ENCODE data around the gene PHGDH. TPM values are rescaled to one million over a fixed set of nuclear protein-coding genes. Genes with fewer than 3 reads are reported as not detected.
A peak's percentile ranks its signal among the peaks of the same experiment; 100 is the strongest.

The PHGDH gene
- total RNA-seq, 1 donor from 2014 or later: 371 TPM

DNA sequence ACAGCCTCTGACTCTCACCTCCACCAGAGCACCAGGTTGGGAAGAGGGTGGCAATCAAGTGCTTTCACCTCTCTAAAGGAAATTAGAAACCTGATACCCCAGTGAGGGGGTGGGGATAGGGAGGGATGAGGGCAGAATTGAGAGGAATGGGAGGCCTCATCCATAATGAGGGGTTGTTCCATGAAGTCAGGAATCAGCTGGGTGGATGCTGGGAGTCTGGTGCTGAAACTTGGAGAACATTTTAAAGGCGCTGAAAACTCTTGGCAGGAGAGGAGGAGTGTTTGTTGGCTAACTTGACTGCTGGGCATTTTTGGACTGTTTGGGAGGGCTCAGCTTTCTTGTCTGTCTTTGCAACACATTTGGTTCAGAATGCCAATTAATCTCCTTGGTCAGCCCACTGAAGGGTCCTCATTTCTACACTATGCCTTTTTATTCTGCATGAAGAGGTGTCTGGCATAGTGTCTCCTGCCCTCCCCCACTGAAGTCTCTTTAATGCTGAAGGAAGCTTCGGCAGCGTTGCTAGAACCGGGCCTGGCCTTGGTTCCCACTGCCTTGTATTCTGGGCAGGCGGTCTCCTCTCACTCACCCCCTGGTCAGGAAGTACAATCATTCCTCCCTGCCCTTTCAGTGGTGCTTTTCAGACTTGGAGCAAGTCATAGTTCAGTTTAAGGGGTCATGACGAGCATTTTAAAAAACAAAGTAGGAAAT, 2.2 kb downstream of the PHGDH start:
- no peak overlapping the region for H3K27ac ChIP-seq (ENCODE audit: low read depth, low read length)
- DNase-seq (ENCODE audit: low read depth) (peak; percentile 22), FAIRE-seq (no peak)

DNA sequence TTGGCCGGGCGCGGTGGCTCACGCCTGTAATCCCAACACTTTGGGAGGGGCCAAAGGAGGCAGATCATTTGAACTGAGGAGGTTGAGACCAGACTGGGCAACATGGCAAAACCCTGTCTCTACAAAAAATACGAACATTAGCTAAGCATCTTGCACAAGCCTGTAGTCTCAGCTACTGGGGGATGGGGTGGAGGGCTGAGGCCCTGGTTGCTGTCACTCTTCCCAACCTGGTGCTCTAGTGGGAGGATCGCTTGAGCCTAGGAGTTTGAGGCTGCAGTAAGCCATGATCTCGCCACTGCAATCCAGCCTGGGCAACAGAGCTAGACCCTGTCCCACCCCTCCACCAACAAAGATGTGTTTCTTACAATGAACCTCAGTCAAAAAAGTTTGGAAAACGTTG, 2.8 kb downstream of the PHGDH start:
- Histone ChIP-seq H3K4me3 (ENCODE audit: insufficient read depth, low read depth, low read length) (no peak overlapping the region), H3K9ac (ENCODE audit: low read length) (no peak overlapping the region)

More for the DNA sequence above, 2.2 kb downstream of the PHGDH start:
- H3K27ac Mint-ChIP-seq (ENCODE audit: unreplicated experiment): peak overlapping the region; percentile 98
- H3K9me3 Mint-ChIP-seq (ENCODE audit: unreplicated experiment): no peaks in the 10 kb centered on the region
- Histone ChIP-seq H3K36me3 (ENCODE audit: insufficient read depth, low read length) (no peaks in the 10 kb centered on the region), H3K4me2 (ENCODE audit: low read length) (peak overlapping the region; percentile 99), H3K4me1 (ENCODE audit: insufficient read depth, low read length) (peaks cover 12% of the 10 kb centered on the region), H4K20me1 (ENCODE audit: insufficient read depth, low read length) (peaks cover 12% of the 10 kb centered on the region), H3K4me3 (ENCODE audit: insufficient read depth, low read depth, low read length) (peak overlapping the region; percentile 58), H3K79me2 (ENCODE audit: insufficient read depth, low read length) (peaks cover 22% of the 10 kb centered on the region), H3K9me3 (ENCODE audit: insufficient read depth, low read depth, low read length) (no peaks in the 10 kb centered on the region), H2AFZ (ENCODE audit: low read depth, low read length) (no peak overlapping the region), H3K9ac (ENCODE audit: low read length) (no peak overlapping the region), H3K27me3 (ENCODE audit: insufficient read depth, low read length) (peaks cover 6% of the 10 kb centered on the region)
- TF ChIP-seq EZH2 (IDR thresholded peaks at IDR 0.05; ENCODE audit: insufficient read depth, low read length): no peak
- TF ChIP-seq, protein P1, sequence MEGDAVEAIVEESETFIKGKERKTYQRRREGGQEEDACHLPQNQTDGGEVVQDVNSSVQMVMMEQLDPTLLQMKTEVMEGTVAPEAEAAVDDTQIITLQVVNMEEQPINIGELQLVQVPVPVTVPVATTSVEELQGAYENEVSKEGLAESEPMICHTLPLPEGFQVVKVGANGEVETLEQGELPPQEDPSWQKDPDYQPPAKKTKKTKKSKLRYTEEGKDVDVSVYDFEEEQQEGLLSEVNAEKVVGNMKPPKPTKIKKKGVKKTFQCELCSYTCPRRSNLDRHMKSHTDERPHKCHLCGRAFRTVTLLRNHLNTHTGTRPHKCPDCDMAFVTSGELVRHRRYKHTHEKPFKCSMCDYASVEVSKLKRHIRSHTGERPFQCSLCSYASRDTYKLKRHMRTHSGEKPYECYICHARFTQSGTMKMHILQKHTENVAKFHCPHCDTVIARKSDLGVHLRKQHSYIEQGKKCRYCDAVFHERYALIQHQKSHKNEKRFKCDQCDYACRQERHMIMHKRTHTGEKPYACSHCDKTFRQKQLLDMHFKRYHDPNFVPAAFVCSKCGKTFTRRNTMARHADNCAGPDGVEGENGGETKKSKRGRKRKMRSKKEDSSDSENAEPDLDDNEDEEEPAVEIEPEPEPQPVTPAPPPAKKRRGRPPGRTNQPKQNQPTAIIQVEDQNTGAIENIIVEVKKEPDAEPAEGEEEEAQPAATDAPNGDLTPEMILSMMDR (IDR thresholded peaks at IDR 0.05; ENCODE audit: insufficient read depth, low read depth, low read length): no peak
- H3K4me1 Mint-ChIP-seq (ENCODE audit: low read depth, unreplicated experiment): peaks cover 32% of the 10 kb centered on the region
- peak overlapping the region; percentile 89 for H3K4me3 Mint-ChIP-seq (ENCODE audit: unreplicated experiment)
- peaks cover 3% of the 10 kb centered on the region for H3K36me3 Mint-ChIP-seq (ENCODE audit: low read depth, unreplicated experiment)
- H3K27me3 Mint-ChIP-seq (ENCODE audit: low read depth, unreplicated experiment): peaks cover 7% of the 10 kb centered on the region

More for the DNA sequence above, 2.8 kb downstream of the PHGDH start:
- FAIRE-seq: no peak
- peaks cover 3% of the 10 kb centered on the region for H3K27me3 ChIP-seq (ENCODE audit: insufficient read depth, low read length)
- H3K27me3 Mint-ChIP-seq (ENCODE audit: low read depth, unreplicated experiment): peaks cover 4% of the 10 kb centered on the region
- TF ChIP-seq EZH2 (IDR thresholded peaks at IDR 0.05; ENCODE audit: insufficient read depth, low read length): no peak
- TF ChIP-seq, protein P1 (IDR thresholded peaks at IDR 0.05; ENCODE audit: insufficient read depth, low read depth, low read length): no peak
- H3K36me3 Mint-ChIP-seq (ENCODE audit: low read depth, unreplicated experiment): peaks cover 3% of the 10 kb centered on the region
- H4K20me1 ChIP-seq (ENCODE audit: insufficient read depth, low read length): peaks cover 19% of the 10 kb centered on the region
- H3K9me3 ChIP-seq (ENCODE audit: insufficient read depth, low read depth, low read length): no peaks in the 10 kb centered on the region
- peak overlapping the region; percentile 98 for H3K27ac Mint-ChIP-seq (ENCODE audit: unreplicated experiment)
- H3K79me2 ChIP-seq (ENCODE audit: insufficient read depth, low read length): peaks cover 22% of the 10 kb centered on the region
- peak overlapping the region; percentile 89 for H3K4me3 Mint-ChIP-seq (ENCODE audit: unreplicated experiment)
- peaks cover 34% of the 10 kb centered on the region for H3K4me1 Mint-ChIP-seq (ENCODE audit: low read depth, unreplicated experiment)
- H3K4me1 ChIP-seq (ENCODE audit: insufficient read depth, low read length): peaks cover 12% of the 10 kb centered on the region
- no peak for DNase-seq (ENCODE audit: low read depth)
- H3K9me3 Mint-ChIP-seq (ENCODE audit: unreplicated experiment): no peaks in the 10 kb centered on the region
- H2AFZ ChIP-seq (ENCODE audit: low read depth, low read length): no peak overlapping the region
- H3K36me3 ChIP-seq (ENCODE audit: insufficient read depth, low read length): no peaks in the 10 kb centered on the region
- H3K27ac ChIP-seq (ENCODE audit: low read depth, low read length): no peak overlapping the region
- H3K4me2 ChIP-seq (ENCODE audit: low read length): peak overlapping the region; percentile 99

Data from astrocyte (in vitro differentiated cells and primary cell).